H1 (cell line): ENCODE results near the gene SRSF2. TPM values are rescaled to one million over a fixed set of nuclear protein-coding genes. Genes with fewer than 3 reads are reported as not detected.

Source experiments
- CTCF ChIA-PET: fragments of 300-600 bp; sonication (Branson Sonifier 250); formaldehyde crosslinking; loops from one replicate; lab custom pipeline; 2021; ENCODE audit not compliant: partially characterized antibody; lab: Charles Lee
- POLR2A ChIA-PET: fragments of 300-600 bp; sonication (Branson Sonifier 250); formaldehyde crosslinking; loops from one replicate; lab custom pipeline; 2021; ENCODE audit warnings: inconsistent platforms; ENCODE audit not compliant: partially characterized antibody; lab: Charles Lee
- DNase-seq, 2 experiments: peaks; one replicate each; pipeline versions ENCODE4 v3.0.0 to v3.0.0-alpha.2; 2010 to 2022; ENCODE audit warnings: low spot score in 2 of 2, low read depth in 1 of 2, mixed read lengths in 1 of 2
- FAIRE-seq: peaks from 2 replicates; lab custom pipeline; 2011; peaks lifted over from hg19 to GRCh38; lab: Jason Lieb, UNC
- H2AFZ ChIP-seq: 2 replicates; pipeline ENCODE4 v1.8.1; 2012; ENCODE audit warnings: low read length, inconsistent platforms
- H2AK5ac ChIP-seq: 2 replicates; pipeline ENCODE4 v1.6.1; 2013; ENCODE audit warnings: low read depth, low read length
- H2BK120ac ChIP-seq: replicated peaks from 2 replicates; pipeline ENCODE3; 2013; ENCODE audit warnings: low read depth, low read length, inconsistent platforms
- H2BK12ac ChIP-seq: 2 replicates; pipeline ENCODE4 v1.6.1; 2013; ENCODE audit warnings: low read depth, low read length
- H2BK15ac ChIP-seq: 2 replicates; pipeline ENCODE4 v1.6.1; 2013; ENCODE audit warnings: low read length
- H2BK20ac ChIP-seq: 2 replicates; pipeline ENCODE4 v1.6.1; 2013; ENCODE audit warnings: low read length
- H2BK5ac ChIP-seq: 2 replicates; pipeline ENCODE4 v1.6.1; 2013; ENCODE audit warnings: low read depth, low read length
- H3K14ac ChIP-seq: 2 replicates; pipeline ENCODE4 v1.6.1; 2013; ENCODE audit warnings: inconsistent platforms; ENCODE audit not compliant: insufficient read length
- H3K18ac ChIP-seq: 2 replicates; pipeline ENCODE4 v1.6.1; 2013; ENCODE audit warnings: low read length; ENCODE audit errors: extremely low read depth
- H3K23ac ChIP-seq: 2 replicates; pipeline ENCODE4 v1.6.1; 2013; ENCODE audit warnings: inconsistent platforms; ENCODE audit not compliant: insufficient read length
- H3K23me2 ChIP-seq: 2 replicates; pipeline ENCODE4 v1.6.1; 2013; ENCODE audit warnings: low read depth, low read length
- H3K27ac ChIP-seq: 2 replicates; pipeline ENCODE4 v1.6.1; 2011; ENCODE audit warnings: low read depth, low read length, inconsistent platforms
- H3K27me3 ChIP-seq, 4 experiments: replicated peaks in 1 of 4; 1 replicate in 1 of 4; 2 replicates in 3 of 4; pipeline versions ENCODE4 v1.6.1 to v1.8.1; 2011 to 2013; ENCODE audit warnings: low read length in 3 of 4, mild to moderate bottlenecking in 3 of 4, inconsistent platforms in 2 of 4, mixed read lengths in 2 of 4, moderate library complexity in 1 of 4; ENCODE audit not compliant: control insufficient read depth in 3 of 4, insufficient read depth in 3 of 4; ENCODE audit errors: extremely low read depth in 1 of 4
- H3K36me3 ChIP-seq, 4 experiments: 2 replicates each; pipeline versions ENCODE4 v1.6.1 to v1.8.1; 2011 to 2013; ENCODE audit warnings: mild to moderate bottlenecking in 4 of 4, low read length in 3 of 4, moderate library complexity in 2 of 4, control low read depth in 1 of 4, inconsistent platforms in 1 of 4; ENCODE audit not compliant: insufficient read depth in 4 of 4, control insufficient read depth in 2 of 4
- H3K4ac ChIP-seq: replicated peaks from 2 replicates; pipeline ENCODE3; 2013; ENCODE audit warnings: low read length, low read depth, mixed read lengths, inconsistent platforms; ENCODE audit not compliant: insufficient read length
- H3K4me1 ChIP-seq, 4 experiments: replicated peaks in 1 of 4; 1 replicate in 1 of 4; 2 replicates in 3 of 4; pipeline versions ENCODE4 v1.6.1 to v1.8.1; 2011 to 2013; ENCODE audit warnings: low read length in 3 of 4, inconsistent platforms in 2 of 4, mixed read lengths in 1 of 4; ENCODE audit not compliant: insufficient read depth in 4 of 4, control insufficient read depth in 3 of 4
- H3K4me2 ChIP-seq, 2 experiments: 2 replicates each; pipeline versions ENCODE4 v1.6.1 to v1.8.1; 2011 to 2013; ENCODE audit warnings: low read depth in 2 of 2, low read length in 2 of 2, control low read depth in 1 of 2, inconsistent platforms in 1 of 2, mild to moderate bottlenecking in 1 of 2; ENCODE audit not compliant: insufficient read depth in 1 of 2
- H3K4me3 ChIP-seq, 4 experiments: fragments of 200-600, 300-600 bp in 1 of 4; sonication (generic), shearing (Covaris generic), sonication (Bioruptor Twin) in 1 of 4; 2 replicates each; pipeline versions ENCODE4 v1.5.1 to v1.8.1; 2011 to 2016; ENCODE audit warnings: low read length in 4 of 4, low read depth in 3 of 4, control low read depth in 2 of 4, inconsistent platforms in 2 of 4, mild to moderate bottlenecking in 2 of 4, mixed read lengths in 1 of 4, moderate library complexity in 1 of 4; ENCODE audit not compliant: insufficient read depth in 2 of 4; ENCODE audit errors: extremely low read depth in 1 of 4
- H3K56ac ChIP-seq: replicated peaks from 2 replicates; pipeline ENCODE3; 2013; ENCODE audit warnings: low read depth, mild to moderate bottlenecking, mixed read lengths, low read length, inconsistent platforms; ENCODE audit not compliant: insufficient read length
- H3K79me1 ChIP-seq: 2 replicates; pipeline ENCODE4 v1.6.1; 2013; ENCODE audit warnings: low read depth, low read length, control low read depth
- H3K79me2 ChIP-seq, 2 experiments: 2 replicates each; pipeline versions ENCODE4 v1.6.1 to v1.8.1; 2012 to 2013; ENCODE audit warnings: low read length in 2 of 2, mild to moderate bottlenecking in 2 of 2, inconsistent platforms in 1 of 2; ENCODE audit not compliant: insufficient read depth in 2 of 2, control insufficient read depth in 1 of 2
- H3K9ac ChIP-seq, 4 experiments: replicated peaks in 1 of 4; 1 replicate in 1 of 4; 2 replicates in 3 of 4; pipeline versions ENCODE4 v1.6.1 to v1.8.1; 2011 to 2013; ENCODE audit warnings: low read depth in 3 of 4, low read length in 3 of 4, control low read depth in 2 of 4, mild to moderate bottlenecking in 2 of 4, moderate library complexity in 2 of 4, inconsistent platforms in 1 of 4; ENCODE audit errors: extremely low read depth in 1 of 4
- H3K9me3 ChIP-seq, 2 experiments: 2 replicates each; pipeline versions ENCODE4 v1.6.1 to v1.8.1; 2012 to 2013; ENCODE audit warnings: mild to moderate bottlenecking in 2 of 2, moderate library complexity in 2 of 2, control low read depth in 1 of 2, inconsistent platforms in 1 of 2, low read depth in 1 of 2, low read length in 1 of 2, mixed read lengths in 1 of 2; ENCODE audit not compliant: insufficient read depth in 2 of 2
- H4K20me1 ChIP-seq, 2 experiments: replicated peaks in 1 of 2; 2 replicates each; pipeline versions ENCODE3 to v1.8.1; 2011 to 2013; ENCODE audit warnings: inconsistent platforms in 2 of 2, low read length in 2 of 2, mild to moderate bottlenecking in 1 of 2; ENCODE audit not compliant: insufficient read depth in 2 of 2, control insufficient read depth in 1 of 2
- H4K5ac ChIP-seq: 2 replicates; pipeline ENCODE4 v1.6.1; 2013; ENCODE audit warnings: low read length, low read depth, mixed read lengths, inconsistent platforms; ENCODE audit not compliant: insufficient read length
- H4K8ac ChIP-seq: 2 replicates; pipeline ENCODE4 v1.8.0; 2013; ENCODE audit warnings: mild to moderate bottlenecking, moderate library complexity, low read length, inconsistent platforms; ENCODE audit not compliant: insufficient read depth; ENCODE audit errors: extremely low read depth
- H4K91ac ChIP-seq: replicated peaks from 2 replicates; pipeline ENCODE3; 2013; ENCODE audit warnings: low read length, mixed read lengths, inconsistent platforms; ENCODE audit not compliant: insufficient read length
- SIN3A ChIP-seq, 2 experiments: IDR thresholded peaks in 1 of 2; conservative IDR thresholded peaks in 1 of 2; 2 replicates each; pipeline ENCODE4 v1.6.1; 2011 to 2012; ENCODE audit warnings: low read length in 2 of 2, improper control_type of control experiment in 1 of 2, low read depth in 1 of 2, mild to moderate bottlenecking in 1 of 2
- WGBS, 2 experiments: shearing (Covaris generic) in 1 of 2; methylation state at CpG; one replicate each; pipeline versions ENCODE4 v1.1.6 to v1.1.7; 2013 to 2015; ENCODE audit warnings: low lambda C conversion rate in 2 of 2, mixed read lengths in 2 of 2, inconsistent platforms in 1 of 2, low coverage in 1 of 2, missing lambda C conversion rate in 1 of 2; ENCODE audit not compliant: insufficient replicate concordance in 2 of 2, insufficient coverage in 1 of 2, insufficient read length in 1 of 2; ENCODE audit errors: extremely low coverage in 1 of 2, missing lambda C conversion rate in 1 of 2; 5-methylcytosine and 5-hydroxymethylcytosine counted together
- polyA plus RNA-seq, 7 experiments: library from polyadenylated mRNA; depleted of rRNA in 3 of 7; stranded (reverse) in 5 of 7; unstranded in 2 of 7; fragments of >200 nt in 5 of 7; fragments of 200-250 nt in 2 of 7; gene quantifications; 1 replicate in 5 of 7; 2 replicates in 1 of 7; 4 replicates in 1 of 7; pipeline versions ENCODE4 v1.2.1 to v1.2.3, GENCODE V29; 2011 to 2013; ENCODE audit warnings: missing spikeins in 2 of 7, mixed read lengths in 2 of 7
- total RNA-seq: library from RNA; stranded (reverse); fragmentation: NEBNext Ultra II Directional; extraction: Animal tissue kit (Norgen Biotek cat#: 25700); gene quantifications from 2 replicates; pipeline ENCODE4 v1.2.1, GENCODE V29; 2021
- TF ChIP-seq, protein P1 (sequence below), 3 experiments: IDR thresholded peaks; 1 replicate in 2 of 3; 2 replicates in 1 of 3; pipeline versions ENCODE4 v1.5.1 to v1.6.1; 2011; ENCODE audit warnings: low read length in 3 of 3, mild to moderate bottlenecking in 3 of 3, inconsistent platforms in 2 of 3, low read depth in 1 of 3, moderate library complexity in 1 of 3; ENCODE audit not compliant: insufficient read depth in 1 of 3; ENCODE audit errors: control extremely low read depth in 1 of 3

Gene SRSF2
- total and polyA plus RNA-seq, 2 of the 8 experiments (the other 6 are each of a cell fraction or from before 2014, with no cell fraction given), result 397 to 401 TPM

DNA sequence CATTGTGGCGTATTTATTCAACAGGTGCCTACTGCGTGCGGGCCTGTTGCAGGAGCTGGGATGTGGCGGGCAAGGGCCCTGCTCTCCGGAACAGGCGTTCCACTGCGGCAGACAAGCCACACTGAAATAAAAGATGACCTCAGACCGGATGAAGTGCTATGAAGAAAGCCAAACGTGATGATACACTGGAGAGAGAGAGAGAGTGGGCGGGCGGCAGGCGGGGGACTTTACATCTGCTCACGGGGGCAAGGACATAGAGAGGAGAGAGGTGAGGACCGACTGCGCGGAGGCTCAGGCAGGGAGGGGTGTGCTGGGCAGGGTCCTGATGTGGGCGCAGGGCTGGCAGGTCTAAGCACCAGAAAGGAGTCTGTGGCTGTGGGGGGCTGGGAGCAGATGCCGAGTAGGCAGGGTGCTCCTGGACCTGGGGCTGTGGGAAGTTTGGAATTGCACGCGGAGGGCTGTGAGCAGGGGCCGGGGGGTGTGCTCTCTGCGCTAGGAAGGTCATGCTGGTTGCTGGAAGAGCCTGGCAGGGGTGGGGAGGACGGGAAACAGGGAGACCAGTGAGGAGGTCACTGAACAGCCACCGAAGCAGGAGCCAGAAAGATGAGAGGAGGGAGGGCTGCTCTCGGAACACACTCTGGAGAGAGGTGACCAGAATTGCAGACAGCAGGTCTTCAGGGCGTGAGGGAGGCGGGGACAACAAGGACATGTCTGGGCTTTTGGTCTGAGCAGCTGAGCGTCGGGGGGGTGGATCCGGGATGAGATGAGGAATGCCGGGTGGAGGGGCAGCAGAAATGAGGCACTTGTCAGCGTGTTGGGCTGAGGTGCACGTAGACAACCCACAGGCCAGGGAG, 36.3 kb downstream of the SRSF2 start:
- Histone ChIP-seq H2BK12ac (peak overlapping the region; percentile 76; the same call in 1 of the 2 replicates), H4K91ac (peak overlapping the region; percentile 23), H3K27me3 (no peaks in the 10 kb centered on the region; a peak in 1 of 7 replicates), H3K79me2 (no peaks in the 10 kb centered on the region), H3K23me2 (no peaks in the 10 kb centered on the region), H3K4me3 (no peak overlapping the region), H3K18ac (peak overlapping the region; percentile 85; the same call in 1 of the 2 replicates), H3K9me3 (no peaks in the 10 kb centered on the region), H2BK15ac (no peak overlapping the region), H3K56ac (no peak overlapping the region), H3K14ac (no peak overlapping the region), H4K5ac (no peak overlapping the region), H2BK5ac (peak overlapping the region; percentile 67; the same call in 1 of the 2 replicates), H2BK20ac (peak overlapping the region; percentile 32; the same call in 1 of the 2 replicates), H2AK5ac (no peak overlapping the region), H2BK120ac (no peak overlapping the region), H3K79me1 (peaks cover 3% of the 10 kb centered on the region; the same call in 1 of the 2 replicates), H3K9ac (no peak overlapping the region), H2AFZ (no peak overlapping the region), H3K36me3 (no peaks in the 10 kb centered on the region), H3K23ac (no peak overlapping the region), H4K20me1 (no peaks in the 10 kb centered on the region), H3K27ac (no peak overlapping the region), H3K4me1 (peaks cover 0 to 29% (median 23%) of the 10 kb centered on the region in 4 experiments; a peak in 6 of 7 replicates), H4K8ac (no peak overlapping the region), H3K4me2 (peak overlapping the region; percentile 15 to 27; a peak in 3 of 4 replicates), H3K4ac (no peak overlapping the region)
- FAIRE-seq (no peak), DNase-seq (no peak)
- WGBS, 2 experiments, result 74% methylated on average over 31 of the region's 33 CpGs; no CpG with 5 or more reads in 1 of the 2 experiments
- ChIA-PET POLR2A (interaction anchor here (0.8 to 1.5 kb wide), 6 partner anchors 9 to 141 kb away, joined by 3 to 4 read pairs (median 3); no protein-coding TSS in a partner anchor), CTCF (interaction anchor here (0.7 to 3.9 kb wide), 7 partner anchors 9 to 77 kb away, joined by 3 to 24 read pairs (median 7); no protein-coding TSS in a partner anchor)
- TF ChIP-seq, protein P1, sequence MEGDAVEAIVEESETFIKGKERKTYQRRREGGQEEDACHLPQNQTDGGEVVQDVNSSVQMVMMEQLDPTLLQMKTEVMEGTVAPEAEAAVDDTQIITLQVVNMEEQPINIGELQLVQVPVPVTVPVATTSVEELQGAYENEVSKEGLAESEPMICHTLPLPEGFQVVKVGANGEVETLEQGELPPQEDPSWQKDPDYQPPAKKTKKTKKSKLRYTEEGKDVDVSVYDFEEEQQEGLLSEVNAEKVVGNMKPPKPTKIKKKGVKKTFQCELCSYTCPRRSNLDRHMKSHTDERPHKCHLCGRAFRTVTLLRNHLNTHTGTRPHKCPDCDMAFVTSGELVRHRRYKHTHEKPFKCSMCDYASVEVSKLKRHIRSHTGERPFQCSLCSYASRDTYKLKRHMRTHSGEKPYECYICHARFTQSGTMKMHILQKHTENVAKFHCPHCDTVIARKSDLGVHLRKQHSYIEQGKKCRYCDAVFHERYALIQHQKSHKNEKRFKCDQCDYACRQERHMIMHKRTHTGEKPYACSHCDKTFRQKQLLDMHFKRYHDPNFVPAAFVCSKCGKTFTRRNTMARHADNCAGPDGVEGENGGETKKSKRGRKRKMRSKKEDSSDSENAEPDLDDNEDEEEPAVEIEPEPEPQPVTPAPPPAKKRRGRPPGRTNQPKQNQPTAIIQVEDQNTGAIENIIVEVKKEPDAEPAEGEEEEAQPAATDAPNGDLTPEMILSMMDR (IDR thresholded peaks at IDR 0.05; ENCODE audit: control extremely low read depth in 1 of 3, insufficient read depth in 1 of 3, low read depth in 1 of 3, low read length in 3 of 3), result no peak
- 0 out of 4 replicates have a peak, but pooled peaks of 1 of the 2 experiments have one; percentile 45 for TF ChIP-seq SIN3A (conservative IDR thresholded peaks at IDR 0.05 in 1 of 2, IDR thresholded peaks at IDR 0.05 in 1 of 2; ENCODE audit: low read depth in 1 of 2, low read length in 2 of 2)
